DMS79 treated with DMSO at 0.1 percent for 48 hours (cell line): Measurements from ENCODE around the gene KCNB1.
A peak's percentile ranks its signal among the peaks of the same experiment; 100 is the strongest.

Source experiments
- DNase-seq: peaks from one replicate; lab custom pipeline; 2025; lab: John Stamatoyannopoulos, UW

Gene KCNB1

DNA sequence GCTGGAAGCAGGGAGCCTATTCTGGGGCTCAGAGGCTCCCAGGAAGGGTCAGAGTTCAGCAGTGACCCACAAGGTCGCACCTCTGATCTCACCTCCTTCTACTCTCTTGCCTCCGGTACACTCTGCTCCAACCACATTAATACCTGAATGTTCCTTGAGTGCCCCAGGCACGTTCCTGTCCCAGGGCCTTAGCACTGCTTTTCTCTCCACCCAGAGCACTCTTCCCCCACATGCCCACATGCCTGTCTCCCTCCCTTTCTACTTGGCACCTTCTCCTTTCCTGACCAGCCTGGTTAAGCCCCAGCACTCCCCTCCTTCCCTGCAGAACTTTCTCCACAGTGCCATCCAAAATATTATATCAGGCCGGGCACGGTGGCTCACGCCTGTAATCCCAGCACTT lies 13.4 kb downstream of the KCNB1 start:
- DNase-seq: no peak

DNA sequence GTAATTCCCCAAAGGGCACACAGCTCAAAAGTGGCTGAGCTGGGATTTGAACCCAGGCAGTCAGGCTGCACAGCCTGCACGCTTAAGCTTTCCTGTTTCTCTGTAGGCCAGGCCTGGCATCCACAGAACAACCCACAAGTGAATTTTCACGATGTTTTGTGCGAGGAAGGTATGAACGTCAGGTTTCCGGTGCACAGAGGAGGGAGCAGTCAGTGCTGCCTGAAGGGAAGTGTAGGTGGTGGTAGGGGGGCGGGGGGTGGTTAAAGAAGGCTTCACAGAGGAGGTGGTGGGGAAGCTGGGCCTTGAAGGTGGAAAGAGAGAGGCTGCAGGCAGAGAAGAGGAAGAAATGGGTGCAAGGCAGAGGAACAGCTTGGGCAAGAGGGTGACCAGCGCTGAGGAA lies 14.1 kb downstream of the KCNB1 start:
- DNase-seq: no peak

- DNase-seq: no peak
Measured at GRCh38 chr20:49466114-49466912, 16.2 kb downstream of the KCNB1 start.

DNA sequence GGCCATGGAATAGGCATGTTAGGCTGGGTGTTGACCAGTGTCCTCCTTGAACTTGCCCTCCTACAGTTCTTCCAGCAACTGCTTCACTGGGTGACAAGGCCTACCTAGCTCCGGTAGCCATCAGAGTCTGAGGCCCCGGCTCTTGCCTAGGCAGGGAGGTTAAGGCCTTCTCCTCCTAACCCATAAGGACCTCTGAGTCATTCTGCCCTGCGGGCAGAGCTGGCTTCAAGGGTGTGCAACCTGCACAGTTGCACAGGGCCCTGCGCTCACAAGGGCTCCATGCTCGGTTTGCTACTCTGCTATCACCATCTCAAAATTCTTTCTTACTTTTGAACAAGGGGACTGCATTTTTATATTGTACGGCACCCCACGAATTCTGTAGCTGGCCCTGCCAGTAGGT lies 17.9 kb downstream of the KCNB1 start:
- DNase-seq: no peak

- no peak for DNase-seq
Measured at GRCh38 chr20:49462626-49463025, 19.8 kb downstream of the KCNB1 start.

GRCh38 chr20:49461894-49462620 lies 20.4 kb downstream of the KCNB1 start:
- DNase-seq: no peak

DNA sequence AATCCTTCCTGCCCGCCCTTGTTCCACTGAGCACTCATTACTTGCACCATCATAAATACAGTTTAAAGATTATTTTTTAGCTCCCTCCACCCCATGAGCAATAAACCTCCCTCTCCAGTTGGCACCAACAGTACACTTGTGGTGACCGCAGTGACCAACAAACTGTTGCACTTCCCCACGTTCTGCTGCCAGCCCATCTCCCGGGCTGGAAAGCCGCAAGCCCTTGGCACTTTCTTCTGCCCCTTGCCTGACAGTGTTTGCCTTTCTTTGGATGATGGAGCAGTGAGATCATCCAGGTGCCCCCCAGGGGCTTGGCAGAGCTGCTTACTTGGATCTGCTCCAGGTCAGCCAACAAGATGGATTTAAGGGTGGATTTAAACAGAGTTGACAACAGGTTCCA lies 21.6 kb downstream of the KCNB1 start:
- peak; percentile 84 for DNase-seq

DNA sequence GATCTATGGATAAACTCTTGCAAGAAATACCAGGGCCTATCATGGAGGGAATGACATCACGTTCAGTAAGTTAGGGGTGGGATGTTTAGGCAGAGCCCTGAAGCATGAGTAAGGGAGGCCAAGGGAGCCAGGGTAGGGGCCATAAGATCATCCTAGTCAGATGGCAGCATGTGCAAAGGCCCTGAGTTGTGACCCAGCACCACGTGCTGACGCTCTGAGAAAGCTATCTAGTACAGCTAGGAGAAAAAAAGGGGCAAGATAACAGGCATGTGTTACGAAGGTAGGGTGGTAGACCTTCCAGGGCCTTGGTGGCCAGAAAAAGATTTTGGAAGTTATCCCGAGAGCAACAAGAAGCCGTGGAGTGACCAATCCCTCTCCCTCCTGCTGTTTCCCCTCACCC lies 22.3 kb downstream of the KCNB1 start:
- DNase-seq: no peak

DNA sequence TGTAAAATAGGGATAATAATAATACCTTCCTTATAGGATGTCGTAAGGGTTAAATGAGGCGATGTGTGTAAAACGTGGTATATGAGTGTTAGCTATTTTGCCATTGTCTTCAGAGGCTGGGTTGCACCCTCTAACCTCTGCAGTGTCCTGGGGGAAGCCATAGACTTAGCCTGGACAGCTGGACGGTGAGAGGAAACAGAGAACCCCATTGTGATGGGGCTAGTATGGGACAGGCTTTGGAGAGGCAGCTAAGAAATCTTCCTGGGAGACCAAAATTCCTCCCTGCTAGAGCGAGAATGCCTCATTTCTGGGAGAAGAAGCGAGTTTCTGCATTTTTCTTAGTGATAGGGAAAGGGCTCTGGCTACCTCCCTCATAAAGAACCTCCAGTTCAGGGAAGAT lies 22.8 kb downstream of the KCNB1 start:
- DNase-seq: no peak

GRCh38 chr20:49457444-49457843 lies 25.0 kb downstream of the KCNB1 start:
- DNase-seq: no peak

DNA sequence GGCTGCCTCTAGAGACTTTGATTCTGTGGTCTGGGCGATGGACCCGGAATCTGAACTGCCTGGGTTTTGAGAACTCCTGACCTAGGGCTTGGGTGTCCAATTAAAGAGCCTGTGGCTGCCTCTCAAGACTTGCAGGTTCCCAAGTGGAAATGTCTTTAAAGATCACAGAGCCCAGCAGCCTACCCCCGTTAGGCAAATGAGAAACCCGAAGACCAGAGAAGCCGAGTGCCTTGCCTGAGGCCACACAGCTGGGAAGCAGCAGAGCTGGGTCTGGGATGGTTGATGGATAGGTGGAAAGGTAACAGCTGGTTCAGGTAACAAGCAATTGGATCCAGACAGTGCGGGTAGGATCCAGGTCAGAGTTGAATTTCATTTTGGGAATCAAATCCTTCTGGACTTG lies 25.8 kb downstream of the KCNB1 start:
- no peak for DNase-seq

DNA sequence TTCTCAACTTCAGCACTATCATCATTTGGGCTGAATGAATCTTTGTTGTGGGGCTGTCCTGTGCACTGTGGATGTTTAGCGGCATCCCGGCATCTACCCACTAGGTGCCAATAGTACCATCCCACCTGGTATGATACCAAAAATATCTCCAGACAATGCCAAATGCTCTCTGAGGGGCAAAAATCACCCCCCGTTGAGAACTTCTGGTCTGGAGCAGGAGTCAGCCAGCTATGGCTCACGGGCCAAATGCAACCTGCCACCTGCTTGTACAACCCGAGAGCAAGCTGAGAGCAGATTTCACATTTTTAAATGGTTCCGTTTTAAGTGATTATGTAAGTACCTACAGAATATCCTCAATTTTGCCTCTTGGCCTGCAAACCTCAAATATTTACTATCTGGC lies 26.8 kb downstream of the KCNB1 start:
- DNase-seq: no peak

DNA sequence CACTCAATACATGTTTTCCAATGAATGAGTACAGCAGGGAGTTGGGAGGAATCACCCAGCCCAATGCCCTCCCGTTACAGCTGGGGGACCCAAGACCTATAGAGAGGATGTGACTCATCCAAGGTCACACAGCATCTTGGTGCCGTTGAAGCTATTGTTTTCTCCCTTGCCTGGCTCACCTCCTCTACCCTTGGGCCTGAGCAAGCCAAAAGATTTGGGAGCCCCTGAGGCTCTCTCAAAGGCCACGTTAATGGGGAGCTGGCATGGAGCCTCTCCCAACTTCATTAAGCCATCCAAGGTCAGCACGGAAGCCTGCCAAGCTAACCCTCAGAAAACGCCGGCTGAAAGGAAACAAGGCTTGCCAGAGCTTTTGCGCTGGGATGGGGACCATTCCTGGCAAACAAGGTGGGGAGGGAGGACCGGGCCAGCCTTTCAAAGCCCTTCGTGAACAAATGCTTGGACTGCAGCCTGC lies 30.4 kb downstream of the KCNB1 start:
- DNase-seq: no peak

GRCh38 chr20:49450281-49450721 lies 32.2 kb downstream of the KCNB1 start:
- peak; percentile 68 for DNase-seq

DNA sequence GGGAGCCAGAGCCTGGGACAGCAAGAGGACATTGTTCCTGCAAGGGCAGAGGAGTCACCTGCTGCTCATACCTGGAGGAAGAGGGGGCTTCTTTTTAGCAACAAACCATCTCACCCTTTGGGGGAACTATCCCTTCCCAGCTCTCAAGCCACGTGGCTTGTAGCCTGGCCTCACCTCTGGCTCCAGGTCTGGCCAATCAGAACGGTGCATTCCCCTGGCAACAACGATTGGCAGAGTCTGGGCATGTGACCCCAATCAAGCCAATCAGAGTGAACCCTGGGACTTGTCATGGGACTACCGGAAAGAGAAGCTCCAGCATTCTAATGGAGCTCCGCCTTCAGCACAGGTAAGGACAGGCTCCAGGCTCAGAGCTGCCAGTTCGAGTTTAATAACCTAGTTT lies 33.6 kb downstream of the KCNB1 start:
- no peak for DNase-seq

- no peak for DNase-seq
Measured at GRCh38 chr20:49447946-49448809, 34.3 kb downstream of the KCNB1 start.

DNA sequence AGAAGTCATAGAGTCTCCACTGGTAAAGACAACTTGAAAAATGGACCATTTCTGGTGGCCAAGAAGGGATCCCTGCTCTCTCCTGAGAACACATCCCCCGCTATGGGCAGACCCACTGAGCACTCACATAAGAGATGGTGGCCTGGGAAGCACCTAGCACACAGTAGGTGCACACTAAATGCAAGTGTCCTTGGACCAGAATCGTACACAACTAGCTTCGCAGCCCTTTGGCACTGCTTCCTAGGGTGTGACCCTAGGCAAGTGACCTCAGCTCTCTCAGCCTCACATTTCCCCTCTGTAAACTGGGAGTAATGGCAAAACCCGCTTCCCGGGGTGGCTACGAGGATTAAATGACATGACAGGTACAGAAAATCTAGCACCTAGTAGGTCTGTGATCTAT lies 35.1 kb downstream of the KCNB1 start:
- no peak for DNase-seq

GRCh38 chr20:49446808-49447207 lies 35.7 kb downstream of the KCNB1 start:
- DNase-seq: no peak

DNA sequence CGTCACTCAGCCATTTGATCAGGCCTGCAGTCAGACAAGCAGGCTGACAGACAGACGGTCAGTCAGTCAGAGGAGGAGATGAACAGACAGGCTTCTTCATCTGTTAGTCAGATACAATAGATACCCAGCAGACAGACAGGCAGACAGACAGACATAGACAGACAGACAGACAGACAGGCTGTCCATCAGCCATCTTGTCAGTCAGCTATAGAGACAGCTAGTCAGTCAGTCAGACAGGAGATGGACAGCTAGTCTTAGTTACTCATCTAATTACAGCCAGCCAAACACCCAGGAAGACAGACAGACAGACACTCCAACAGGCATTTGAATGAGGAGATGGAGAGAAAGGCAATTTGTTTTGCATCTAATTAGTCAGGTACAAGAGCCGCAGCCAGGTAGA lies 36.4 kb downstream of the KCNB1 start:
- DNase-seq: no peak

GRCh38 chr20:49445176-49445575 lies 37.3 kb downstream of the KCNB1 start:
- DNase-seq: no peak

- DNase-seq: no peak
Measured at GRCh38 chr20:49444553-49444990, 37.9 kb downstream of the KCNB1 start.

DNA sequence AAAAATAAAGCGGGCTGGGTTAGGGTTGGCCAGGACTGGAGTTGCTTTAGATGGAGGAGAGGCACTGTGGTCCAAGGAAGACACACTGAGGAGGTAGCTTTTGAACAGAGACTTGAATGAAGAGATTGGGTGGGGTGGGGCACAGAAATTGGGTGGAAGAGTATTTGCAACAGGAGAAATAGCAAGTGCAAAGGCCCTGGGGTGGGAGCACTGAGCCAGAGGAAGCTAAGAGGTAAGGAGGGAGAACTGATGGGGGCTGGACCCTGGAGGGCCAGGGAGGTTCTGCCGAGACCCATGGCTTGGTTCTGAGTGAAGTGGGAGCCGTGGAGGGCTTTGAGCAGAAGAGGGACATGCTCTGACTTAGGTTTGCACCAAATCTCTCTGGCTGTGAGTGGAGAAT lies 45.4 kb downstream of the KCNB1 start:
- DNase-seq: no peak
